HepG2 (cell line): ENCODE measurements around the gene PMM2. TPM values are rescaled to one million over a fixed set of nuclear protein-coding genes. Genes with fewer than 3 reads are reported as not detected.

ENCODE experiments used
- CHD2 ChIP-seq: IDR thresholded peaks from 2 replicates; pipeline ENCODE4 v1.6.1; 2011; ENCODE audit warnings: low read depth, low read length, improper control_type of control experiment
- HNRNPL ChIP-seq: fragments of 200-400 bp; formaldehyde crosslinking; IDR thresholded peaks from 2 replicates; pipeline ENCODE4 v1.6.1; 2017; ENCODE audit warnings: mild to moderate bottlenecking, low read depth, low read length
- PBX2 ChIP-seq: IDR thresholded peaks from 2 replicates; pipeline ENCODE4 v1.6.1; 2016; ENCODE audit warnings: control low read depth
- POLR2A ChIP-seq, 2 experiments: IDR thresholded peaks; 2 replicates each; pipeline ENCODE4 v1.6.1; 2011; ENCODE audit warnings: low read depth in 2 of 2, low read length in 2 of 2, mild to moderate bottlenecking in 1 of 2, moderate library complexity in 1 of 2; ENCODE audit not compliant: insufficient read depth in 1 of 2
- SAFB2 ChIP-seq: sonication (generic); formaldehyde crosslinking; IDR thresholded peaks from 2 replicates; pipeline ENCODE4 v1.5.1; 2020; ENCODE audit warnings: missing genetic modification reagents, low read depth, mild to moderate bottlenecking, borderline replicate concordance
- TCF12 ChIP-seq, 2 experiments: fragments of 450-650 bp in 1 of 2; sonication (generic) in 1 of 2; formaldehyde crosslinking in 1 of 2; IDR thresholded peaks; 2 replicates each; pipeline versions ENCODE4 v1.6.1 to v1.8.0; 2017 to 2022; ENCODE audit warnings: antibody characterized with exemption in 1 of 2, mild to moderate bottlenecking in 1 of 2, missing genetic modification reagents in 1 of 2, moderate library complexity in 1 of 2
- YEATS4 ChIP-seq: sonication (generic); formaldehyde crosslinking; IDR thresholded peaks from 2 replicates; pipeline ENCODE4 v1.4.0; 2020; ENCODE audit warnings: missing genetic modification reagents, borderline replicate concordance
- ZC3H13 ChIP-seq: sonication (generic); formaldehyde crosslinking; IDR thresholded peaks from 2 replicates; pipeline ENCODE4 v1.8.1; 2023; ENCODE audit warnings: mild to moderate bottlenecking, missing genetic modification reagents, moderate library complexity
- ZNF382 ChIP-seq: sonication (generic); formaldehyde crosslinking; IDR thresholded peaks from 2 replicates; pipeline ENCODE4 v1.5.0; 2020; ENCODE audit warnings: missing genetic modification reagents, mild to moderate bottlenecking, borderline replicate concordance
- ZNF563 ChIP-seq: sonication (generic); formaldehyde crosslinking; IDR thresholded peaks from 2 replicates; pipeline ENCODE4 v1.8.0; 2022; ENCODE audit warnings: mild to moderate bottlenecking, moderate library complexity, missing genetic modification reagents
- ZNF607 ChIP-seq: sonication (generic); formaldehyde crosslinking; IDR thresholded peaks from 2 replicates; pipeline ENCODE4 v1.5.1; 2020; ENCODE audit warnings: missing genetic modification reagents, mild to moderate bottlenecking, borderline replicate concordance
- ZNF614 ChIP-seq: IDR thresholded peaks from 2 replicates; pipeline ENCODE4 v1.6.1; 2018; ENCODE audit warnings: missing biosample characterization, missing genetic modification reagents, inconsistent platforms, borderline replicate concordance
- ZNF615 ChIP-seq: sonication (generic); formaldehyde crosslinking; IDR thresholded peaks from 2 replicates; pipeline ENCODE4 v1.5.0; 2020; ENCODE audit warnings: mild to moderate bottlenecking, missing genetic modification reagents, borderline replicate concordance
- ZNF724P ChIP-seq: sonication (generic); formaldehyde crosslinking; IDR thresholded peaks from 2 replicates; pipeline ENCODE4 v1.8.0; 2022; ENCODE audit warnings: missing genetic modification reagents, borderline replicate concordance
- ZNF777 ChIP-seq: sonication (generic); formaldehyde crosslinking; IDR thresholded peaks from 2 replicates; pipeline ENCODE4 v1.4.0; 2020; ENCODE audit warnings: missing genetic modification reagents
- ZNF781 ChIP-seq: sonication (generic); formaldehyde crosslinking; IDR thresholded peaks from 2 replicates; pipeline ENCODE4 v1.5.1; 2020; ENCODE audit warnings: borderline replicate concordance, mild to moderate bottlenecking, missing genetic modification reagents; ENCODE audit errors: not compliant biosample characterization
- ZSCAN21 ChIP-seq: sonication (generic); formaldehyde crosslinking; IDR thresholded peaks from 2 replicates; pipeline ENCODE4 v1.8.0; 2022; ENCODE audit warnings: mild to moderate bottlenecking, missing genetic modification reagents, moderate library complexity, borderline replicate concordance
- polyA plus RNA-seq, 8 experiments: library from polyadenylated mRNA; depleted of rRNA in 3 of 8; stranded (reverse) in 7 of 8; unstranded in 1 of 8; fragments of >200 nt; fragmentation: Illumina TruSeq in 4 of 8; extraction: Trizol in 4 of 8; gene quantifications; 2 replicates each; pipeline versions ENCODE4 v1.2.1 to v1.2.3, GENCODE V29; 2011 to 2016; ENCODE audit warnings: low read depth in 4 of 8, missing spikeins in 1 of 8, mixed read lengths in 1 of 8; ENCODE audit not compliant: insufficient read depth in 1 of 8
- total RNA-seq, 5 experiments: library from RNA; depleted of rRNA; stranded (reverse); fragments of >200 nt; fragmentation: Illumina TruSeq; extraction: Trizol; gene quantifications; 2 replicates each; pipeline ENCODE4 v1.2.3, GENCODE V29; 2016; ENCODE audit warnings: low read depth in 1 of 5
- TF ChIP-seq, protein P1 (sequence below), 2 experiments: sonication (generic) in 1 of 2; formaldehyde crosslinking in 1 of 2; IDR thresholded peaks; 2 replicates each; pipeline versions ENCODE4 v1.4.0 to v1.6.1; 2016 to 2020; ENCODE audit warnings: borderline replicate concordance in 1 of 2, low read depth in 1 of 2, mild to moderate bottlenecking in 1 of 2, missing genetic modification reagents in 1 of 2

PMM2 gene
- total and polyA plus RNA-seq, 2 of the 13 experiments (the other 11 are each of a cell fraction or from before 2014, with no cell fraction given) = 52.2 to 93.7 TPM

DNA sequence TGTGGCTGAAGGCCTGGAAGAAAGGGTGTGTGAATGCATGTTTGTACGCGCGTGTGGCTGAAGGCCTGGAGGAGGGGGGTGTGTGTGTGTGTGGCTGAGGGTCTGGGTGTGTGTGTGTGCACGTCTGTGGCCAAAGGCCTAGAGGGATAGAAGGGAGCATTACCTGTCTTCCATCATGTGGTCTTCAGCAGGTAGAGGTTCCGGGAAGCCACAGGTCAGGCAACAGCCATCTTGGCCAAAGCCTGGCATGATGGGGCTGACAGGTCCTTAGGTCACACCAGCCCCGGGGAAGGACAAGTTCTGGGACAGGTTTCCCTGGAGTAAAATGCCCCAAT is 89.8 kb downstream of the PMM2 start (continued):
- TF ChIP-seq ZNF781 (no peak), ZNF615 (CRISPR knock-in tag) (no peak), SAFB2 (CRISPR knock-in tag) (0 out of 2 replicates have a peak, but pooled peaks have one; percentile 14), HNRNPL (0 out of 2 replicates have a peak, but pooled peaks have one; percentile 33), ZNF777 (CRISPR knock-in tag) (no peak), ZNF724P (CRISPR knock-in tag) (no peak), ZNF382 (no peak), ZNF607 (CRISPR knock-in tag) (no peak), YEATS4 (CRISPR knock-in tag) (no peak), TCF12 (IDR thresholded peaks at IDR 0.05) (no peak), TCF12 (CRISPR knock-in tag; IDR thresholded peaks at IDR 0.05) (no peak), ZNF563 (no peak), PBX2 (CRISPR knock-in tag) (0 out of 2 replicates have a peak, but pooled peaks have one; percentile 18), ZC3H13 (peak; percentile 80), POLR2A (IDR thresholded peaks at IDR 0.05; ENCODE audit: insufficient read depth in 1 of 2, low read depth in 2 of 2, low read length in 2 of 2) (peak in 1 of 2 experiments; percentile 7; a peak in 1 of 4 replicates), CHD2 (no peak), ZNF614 (CRISPR knock-in tag) (no peak), ZSCAN21 (0 out of 2 replicates have a peak, but pooled peaks have one; percentile 11)
- TF ChIP-seq, protein P1, sequence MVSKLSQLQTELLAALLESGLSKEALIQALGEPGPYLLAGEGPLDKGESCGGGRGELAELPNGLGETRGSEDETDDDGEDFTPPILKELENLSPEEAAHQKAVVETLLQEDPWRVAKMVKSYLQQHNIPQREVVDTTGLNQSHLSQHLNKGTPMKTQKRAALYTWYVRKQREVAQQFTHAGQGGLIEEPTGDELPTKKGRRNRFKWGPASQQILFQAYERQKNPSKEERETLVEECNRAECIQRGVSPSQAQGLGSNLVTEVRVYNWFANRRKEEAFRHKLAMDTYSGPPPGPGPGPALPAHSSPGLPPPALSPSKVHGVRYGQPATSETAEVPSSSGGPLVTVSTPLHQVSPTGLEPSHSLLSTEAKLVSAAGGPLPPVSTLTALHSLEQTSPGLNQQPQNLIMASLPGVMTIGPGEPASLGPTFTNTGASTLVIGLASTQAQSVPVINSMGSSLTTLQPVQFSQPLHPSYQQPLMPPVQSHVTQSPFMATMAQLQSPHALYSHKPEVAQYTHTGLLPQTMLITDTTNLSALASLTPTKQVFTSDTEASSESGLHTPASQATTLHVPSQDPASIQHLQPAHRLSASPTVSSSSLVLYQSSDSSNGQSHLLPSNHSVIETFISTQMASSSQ (IDR thresholded peaks at IDR 0.05; ENCODE audit: low read depth) = no peak
- TF ChIP-seq, protein P1 (CRISPR knock-in tag; IDR thresholded peaks at IDR 0.05; ENCODE audit: borderline replicate concordance) = 0 out of 2 replicates have a peak, but pooled peaks have one; percentile 18
